Stimulated activated CD8-positive, alpha-beta memory T cell treated with anti-CD3 and anti-CD28 coated beads, Interleukin-15, amount 100 ng/mL, for 1 hour (primary cell): ENCODE results near the gene KATNA1.
A peak's percentile ranks its signal among the peaks of the same experiment; 100 is the strongest.
"Not testable (repeated sequence)": the region's sequence is repeated elsewhere in the genome, so short reads cannot be mapped to it uniquely, and the experiment has no call there.

Experiments
- DNase-seq: peaks from one replicate; pipeline ENCODE4 v3.0.0-alpha.2; 2020; ENCODE audit warnings: low read depth

KATNA1 gene

GRCh38 chr6:149648148-149649145 lies at the start of gene KATNA1:
TSS of gene KATNA1 (minus strand) at chr6:149648714. CDS start at chr6:149638547, 10,167 bp downstream.
- DNase-seq: peak; percentile 70

- no peak for DNase-seq
Observed at GRCh38 chr6:149698175-149698574, 49.7 kb upstream of the KATNA1 start.

GRCh38 chr6:149696901-149697300 lies 48.4 kb upstream of the KATNA1 start:
- DNase-seq: no peak

GRCh38 chr6:149694921-149695320 lies 46.4 kb upstream of the KATNA1 start:
- DNase-seq: no peak

GRCh38 chr6:149691201-149691600 lies 42.7 kb upstream of the KATNA1 start:
- no peak for DNase-seq

- DNase-seq: no peak
Observed at GRCh38 chr6:149686230-149686629, 37.7 kb upstream of the KATNA1 start.

GRCh38 chr6:149683256-149683859 lies 34.8 kb upstream of the KATNA1 start:
- DNase-seq: no peak

GRCh38 chr6:149681845-149682244 lies 33.3 kb upstream of the KATNA1 start:
- not testable (repeated sequence) for DNase-seq

- DNase-seq: no peak
Observed at GRCh38 chr6:149681209-149681608, 32.7 kb upstream of the KATNA1 start.

- DNase-seq: no peak
Observed at GRCh38 chr6:149680503-149680902, 32.0 kb upstream of the KATNA1 start.

- not testable (repeated sequence) for DNase-seq
Observed at GRCh38 chr6:149672265-149672664, 23.8 kb upstream of the KATNA1 start.

- no peak for DNase-seq
Observed at GRCh38 chr6:149660028-149660427, 11.5 kb upstream of the KATNA1 start.

GRCh38 chr6:149657441-149657840 lies 8.9 kb upstream of the KATNA1 start:
- DNase-seq: no peak

- DNase-seq: no peak
Observed at GRCh38 chr6:149651056-149651455, 2.5 kb upstream of the KATNA1 start.

- no peak for DNase-seq
Observed at GRCh38 chr6:149646599-149646998, 1.9 kb downstream of the KATNA1 start.

- no peak for DNase-seq
Observed at GRCh38 chr6:149642829-149643580, 5.5 kb downstream of the KATNA1 start.

GRCh38 chr6:149636124-149636523 lies 12.4 kb downstream of the KATNA1 start:
- no peak for DNase-seq

GRCh38 chr6:149634315-149634714 lies 14.2 kb downstream of the KATNA1 start:
- no peak for DNase-seq

- DNase-seq: no peak
Observed at GRCh38 chr6:149628875-149629510, 19.5 kb downstream of the KATNA1 start.

- no peak for DNase-seq
Observed at GRCh38 chr6:149627672-149628071, 20.8 kb downstream of the KATNA1 start.

- no peak for DNase-seq
Observed at GRCh38 chr6:149615805-149616204, 32.7 kb downstream of the KATNA1 start.

- DNase-seq: no peak
Observed at GRCh38 chr6:149614337-149614736, 34.2 kb downstream of the KATNA1 start.
